ENCODE measurements around the gene MS4A2. TPM values are rescaled to one million over a fixed set of nuclear protein-coding genes. Genes with fewer than 3 reads are reported as not detected.
"Not testable (repeated sequence)": the region's sequence is repeated elsewhere in the genome, so short reads cannot be mapped to it uniquely, and the experiment has no call there.

MS4A2 gene
- total RNA-seq, result 0.16 TPM

DNA sequence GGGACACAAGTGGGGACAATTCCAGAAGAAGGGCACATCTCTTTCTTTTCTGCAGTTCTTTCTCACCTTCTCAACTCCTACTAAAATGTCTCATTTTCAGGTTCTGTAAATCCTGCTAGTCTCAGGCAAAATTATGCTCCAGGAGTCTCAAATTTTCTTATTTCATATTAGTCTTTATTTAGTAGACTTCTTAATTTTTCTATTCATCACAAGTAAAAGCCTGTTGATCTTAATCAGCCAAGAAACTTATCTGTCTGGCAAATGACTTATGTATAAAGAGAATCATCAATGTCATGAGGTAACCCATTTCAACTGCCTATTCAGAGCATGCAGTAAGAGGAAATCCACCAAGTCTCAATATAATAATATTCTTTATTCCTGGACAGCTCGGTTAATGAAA lies at the start of gene MS4A2:
MS4A2 (plus strand) TSS at position 301 of the 400 bp plus-strand sequence. CDS start 102 bp downstream, outside the sequence.
- no peak for DNase-seq

DNA sequence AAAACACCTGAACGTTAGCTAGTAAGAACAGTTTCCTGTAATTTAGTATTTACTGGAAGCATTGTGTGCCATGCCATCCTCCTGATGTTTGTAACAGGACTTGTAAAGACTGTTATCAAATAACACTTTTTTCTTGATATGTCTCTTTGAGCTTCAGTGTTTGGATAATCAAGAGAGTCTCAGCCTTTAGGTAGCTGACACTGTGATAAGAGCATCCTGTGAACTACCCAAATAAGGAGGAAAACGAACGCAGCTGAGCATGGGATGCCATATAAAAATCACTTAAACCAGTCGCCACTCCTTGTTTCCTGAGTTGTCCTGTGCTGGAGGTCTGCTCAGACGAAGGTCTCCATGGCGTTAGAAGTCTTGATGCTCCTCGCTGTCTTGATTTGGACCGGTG lies 48.4 kb upstream of the MS4A2 start, which contains the start of gene OOSP2:
OOSP2 (plus strand) TSS at position 301 of the 400 bp plus-strand sequence; CDS start at position 352, 51 bp downstream.
- no peak for DNase-seq

DNA sequence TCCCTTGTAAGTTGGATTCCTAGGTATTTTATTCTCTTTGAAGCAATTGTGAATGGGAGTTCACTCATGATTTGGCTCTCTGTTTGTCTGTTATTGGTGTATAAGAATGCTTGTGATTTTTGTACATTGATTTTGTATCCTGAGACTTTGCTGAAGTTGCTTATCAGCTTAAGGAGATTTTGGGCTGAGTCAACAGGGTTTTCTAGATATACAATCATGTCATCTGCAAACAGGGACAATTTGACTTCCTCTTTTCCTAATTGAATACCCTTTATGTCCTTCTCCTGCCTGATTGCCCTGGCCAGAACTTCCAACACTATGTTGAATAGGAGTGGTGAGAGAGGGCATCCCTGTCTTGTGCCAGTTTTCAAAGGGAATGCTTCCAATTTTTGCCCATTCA lies 38.0 kb upstream of the MS4A2 start:
- not testable (repeated sequence) for DNase-seq

DNA sequence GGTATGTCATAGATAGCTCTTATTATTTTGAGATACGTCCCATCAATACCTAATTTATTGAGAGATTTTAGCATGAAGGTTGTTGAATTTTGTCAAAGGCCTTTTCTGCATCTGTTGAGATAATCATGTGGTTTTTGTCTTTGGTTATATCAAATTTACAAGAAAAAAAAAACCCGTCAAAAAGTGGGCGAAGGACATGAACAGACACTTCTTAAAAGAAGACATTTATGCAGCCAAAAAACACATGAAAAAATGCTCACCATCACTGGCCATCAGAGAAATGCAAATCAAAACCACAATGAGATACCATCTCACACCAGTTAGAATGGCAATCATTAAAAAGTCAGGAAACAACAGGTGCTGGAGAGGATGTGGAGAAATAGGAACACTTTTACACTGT lies 37.6 kb upstream of the MS4A2 start:
- not testable (repeated sequence) for DNase-seq

DNA sequence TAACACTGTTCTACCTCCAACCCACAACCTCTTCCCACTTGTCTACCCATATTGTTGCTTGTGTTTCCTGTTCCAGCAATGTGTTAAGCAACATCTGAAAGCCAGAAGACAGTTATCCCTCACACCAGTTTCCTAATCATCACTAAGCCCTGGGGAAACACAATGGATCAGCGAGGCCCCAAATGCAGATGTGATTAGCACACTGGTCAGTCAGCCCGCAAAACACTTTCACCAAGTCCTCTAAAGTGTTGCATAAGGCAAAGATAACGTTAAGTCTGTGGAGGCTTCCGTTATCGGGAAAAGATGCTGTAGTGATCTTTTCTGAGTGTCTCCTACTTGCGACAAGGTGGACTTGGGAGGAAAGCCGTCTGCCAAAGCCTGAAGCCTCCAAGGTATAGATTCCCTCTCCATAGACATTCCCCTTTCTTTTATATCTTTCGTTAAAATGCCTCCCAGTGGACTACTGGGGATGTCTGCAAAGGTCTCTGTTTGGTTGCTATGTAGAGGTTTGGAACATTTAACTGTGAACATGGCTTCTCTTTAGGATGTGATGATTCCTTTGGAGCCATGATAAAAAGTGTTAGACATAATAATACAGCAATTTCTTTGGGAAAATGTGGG lies 32.0 kb upstream of the MS4A2 start, which contains the start of gene MS4A3:
MS4A3 (plus strand) TSS at position 317 of the 621 bp plus-strand sequence. CDS start 4,496 bp downstream, outside the sequence.
- no peak for DNase-seq

DNA sequence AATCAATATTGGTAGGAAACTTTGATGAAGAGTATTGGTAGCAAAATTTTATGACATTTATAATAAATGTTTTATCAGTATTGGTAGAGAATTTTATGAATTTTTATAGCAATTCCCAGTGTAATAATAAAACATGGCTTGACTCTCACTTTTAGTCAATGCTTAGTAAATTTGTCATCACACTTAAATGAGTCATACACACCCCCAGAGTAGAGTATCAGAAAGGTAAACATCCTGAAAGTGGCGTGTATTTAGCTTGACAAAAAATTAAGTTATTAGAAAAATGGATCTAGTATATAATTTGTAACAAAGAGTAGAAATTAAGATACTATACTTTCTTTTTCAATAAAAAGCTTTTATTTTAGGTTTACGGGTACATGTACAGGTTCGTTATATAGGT lies 29.4 kb upstream of the MS4A2 start:
- DNase-seq, result no peak

DNA sequence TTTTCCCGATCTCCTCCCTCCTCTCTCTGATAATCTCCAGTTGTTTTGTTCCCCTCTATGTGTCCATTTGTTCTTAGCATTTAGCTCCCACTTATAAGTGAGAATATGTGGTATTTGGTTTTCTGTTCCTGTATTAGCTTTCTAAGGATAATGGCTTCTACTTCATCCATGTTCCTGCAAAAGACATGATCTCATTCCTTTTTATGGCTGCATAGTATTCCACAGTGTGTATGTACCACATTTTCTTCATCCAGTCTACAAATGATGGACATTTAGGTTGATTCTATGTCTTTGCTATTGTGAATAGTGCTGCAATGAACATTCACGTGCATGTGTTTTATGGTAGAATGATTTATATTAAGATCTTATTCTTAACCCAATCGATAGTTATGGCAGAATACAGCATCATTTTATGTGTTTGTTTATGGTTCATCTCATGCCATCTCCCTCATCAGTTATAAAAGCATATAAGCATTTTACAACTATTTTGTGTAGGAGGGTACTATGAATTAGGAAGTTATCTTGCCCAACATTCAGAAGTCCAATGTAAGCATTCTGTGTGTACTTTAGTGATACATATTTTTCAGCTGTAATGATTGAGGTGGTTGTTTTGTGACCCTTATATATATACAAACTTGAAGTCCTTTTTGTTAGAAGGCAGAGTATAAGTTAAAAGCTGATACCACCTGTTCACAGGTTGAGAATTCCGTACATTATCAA lies 28.8 kb upstream of the MS4A2 start:
- DNase-seq, result no peak

DNA sequence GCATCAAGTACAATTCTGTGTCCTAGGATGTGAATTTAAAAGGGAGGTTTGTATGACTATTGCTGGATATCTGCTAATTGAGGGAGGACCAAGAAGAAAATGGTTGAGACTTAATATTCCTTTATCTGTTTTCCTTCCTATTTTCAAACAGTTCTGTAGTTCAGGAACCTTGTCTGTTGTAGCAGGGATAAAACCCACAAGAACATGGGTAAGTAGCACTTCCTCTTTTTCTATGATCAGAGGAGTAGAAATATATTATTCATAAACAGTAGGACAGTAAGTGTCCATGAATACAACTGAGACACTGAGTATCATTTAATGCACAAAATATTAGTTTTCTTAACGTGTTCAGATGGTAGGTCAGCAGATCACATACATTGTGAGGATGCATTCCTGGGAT lies 24.4 kb upstream of the MS4A2 start:
- DNase-seq, result no peak

DNA sequence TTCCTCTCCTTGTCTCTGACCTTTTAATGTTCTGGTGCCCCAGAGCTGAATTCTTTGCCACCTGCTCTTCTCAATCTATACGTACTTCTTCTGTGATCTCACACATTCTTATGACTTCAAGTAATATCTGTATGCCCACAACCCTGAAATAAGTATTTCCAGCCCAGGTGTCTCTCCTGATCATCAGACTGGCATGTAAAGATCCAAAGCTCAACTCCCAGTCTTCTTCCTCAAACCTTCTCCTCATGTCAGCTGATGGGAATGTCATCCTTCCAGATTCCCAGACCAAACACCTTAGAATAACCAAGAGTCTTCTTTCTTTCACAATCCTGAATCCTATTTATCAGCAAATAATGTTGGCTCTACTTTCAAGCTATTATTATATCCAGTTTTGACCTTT lies 22.7 kb upstream of the MS4A2 start:
- DNase-seq, result no peak

DNA sequence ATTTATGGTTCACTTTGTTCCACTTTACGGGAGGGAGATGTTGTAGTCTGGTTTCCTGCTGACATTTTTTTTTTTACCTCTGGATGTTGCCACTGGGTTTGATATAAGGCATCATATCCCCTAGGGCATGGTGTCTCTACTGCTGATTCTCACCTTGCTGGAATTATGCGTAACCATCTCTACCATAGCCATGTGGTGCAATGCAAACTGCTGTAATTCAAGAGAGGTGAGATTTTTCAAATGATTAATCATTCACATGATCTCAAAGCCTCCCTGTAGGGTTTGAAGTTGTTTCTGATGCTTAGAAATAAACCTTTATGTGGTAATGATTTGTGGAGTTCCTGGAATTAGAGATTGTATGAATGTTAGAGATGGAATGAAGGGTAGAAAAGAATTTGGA lies 19.0 kb upstream of the MS4A2 start:
- no peak for DNase-seq

DNA sequence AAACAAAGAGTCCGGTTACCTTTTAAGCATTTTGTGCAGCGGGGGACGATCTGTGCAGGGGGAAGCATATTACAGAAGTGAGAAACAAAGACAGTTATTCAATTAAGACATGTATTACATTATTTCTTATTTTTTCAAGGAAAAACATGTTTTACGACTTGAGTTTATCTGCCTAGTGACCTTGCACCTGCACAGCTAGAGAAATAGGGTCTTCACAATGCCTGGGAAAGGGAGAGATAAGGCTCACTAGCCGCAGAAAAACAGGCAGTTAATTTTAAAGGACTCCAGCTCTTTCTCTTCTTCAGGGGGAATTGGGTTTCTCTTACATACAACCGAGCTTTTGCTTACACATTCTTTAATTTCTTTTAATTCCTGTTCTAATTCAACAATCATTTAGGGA lies 16.8 kb upstream of the MS4A2 start:
- DNase-seq, result not testable (repeated sequence)

DNA sequence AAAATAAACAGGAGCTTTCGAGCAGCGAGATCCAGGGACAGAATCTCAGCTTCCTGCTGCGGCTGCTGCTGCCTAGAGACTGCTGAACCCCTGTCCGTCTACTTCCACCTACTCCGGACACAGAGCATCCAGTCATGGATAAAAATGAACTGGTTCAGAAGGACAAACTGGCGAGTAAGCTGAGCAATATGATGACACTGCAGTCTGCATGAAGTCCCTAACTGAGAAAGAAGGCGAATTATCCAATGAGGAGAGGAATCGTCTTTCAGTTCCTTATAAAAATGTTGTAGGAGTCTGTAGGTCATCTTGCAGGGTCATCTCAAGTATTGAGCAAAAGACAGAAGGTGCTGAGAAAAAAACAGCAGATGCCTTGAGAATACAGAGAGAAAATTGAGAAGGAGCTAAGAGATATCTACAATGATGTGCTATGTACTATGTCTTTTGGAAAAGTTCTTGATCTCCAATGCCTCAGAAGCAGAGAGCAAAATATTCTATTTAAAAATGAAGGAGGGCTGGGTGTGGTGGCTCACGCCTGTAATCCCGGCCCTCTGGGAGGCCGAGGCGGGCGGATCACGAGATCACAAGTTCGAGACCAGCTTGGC lies 11.1 kb upstream of the MS4A2 start:
- DNase-seq, result no peak

DNA sequence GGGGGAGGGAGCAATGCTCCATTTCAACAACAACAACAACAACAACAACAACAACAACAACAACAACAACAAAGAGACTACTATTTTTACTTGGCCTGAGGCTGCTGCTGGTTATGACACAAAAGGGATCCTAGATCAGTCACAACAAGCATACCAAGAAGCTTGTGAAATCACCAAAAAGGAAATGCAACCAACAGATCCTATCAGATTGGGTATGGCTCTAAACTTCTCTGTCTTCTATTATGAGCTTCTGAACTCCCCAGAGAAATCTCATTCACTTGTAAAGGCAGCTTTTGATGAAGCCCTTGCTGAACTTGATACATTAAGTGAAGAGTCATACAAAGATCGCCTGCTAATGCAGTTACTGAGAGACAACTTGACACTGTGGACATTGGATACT lies 10.5 kb upstream of the MS4A2 start:
- no peak for DNase-seq

DNA sequence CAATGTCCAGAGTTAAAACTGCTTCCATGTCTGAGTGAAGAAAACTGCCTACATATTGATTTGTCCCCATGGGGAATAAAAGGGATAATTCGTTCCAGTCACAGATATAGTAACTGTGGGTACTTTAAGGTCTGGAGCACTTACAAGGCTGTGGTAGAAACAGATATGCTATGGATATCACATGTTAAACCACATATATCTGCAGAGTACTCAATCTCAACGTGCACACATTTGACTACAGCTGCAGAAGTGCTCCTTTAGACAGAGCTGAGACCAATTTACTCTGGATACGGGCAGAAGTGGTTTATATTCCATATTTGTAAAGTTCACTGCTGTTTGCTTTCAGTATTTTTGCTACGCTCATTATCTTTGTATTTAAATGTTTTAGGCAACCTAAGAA lies 9.7 kb upstream of the MS4A2 start:
- no peak for DNase-seq

DNA sequence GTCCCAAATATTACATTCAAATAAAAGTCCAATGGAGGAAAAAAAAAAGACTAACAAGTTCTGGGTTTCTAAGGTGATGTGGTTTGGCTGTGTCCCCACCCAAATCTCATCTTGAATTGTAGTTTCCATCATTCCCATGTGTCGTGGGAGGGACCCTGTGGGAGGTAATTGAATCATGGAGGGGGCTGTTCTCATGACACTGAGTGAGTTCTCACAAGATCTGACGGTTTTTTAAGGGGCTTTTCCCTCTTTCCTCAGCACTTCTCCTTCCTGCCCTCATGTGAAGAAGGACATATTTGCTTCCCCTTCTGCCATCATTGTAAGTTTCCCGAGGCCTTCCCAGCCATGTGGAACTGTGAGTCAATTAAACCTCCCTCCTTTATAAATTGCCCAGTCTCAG lies 7.9 kb upstream of the MS4A2 start:
- no peak for DNase-seq

DNA sequence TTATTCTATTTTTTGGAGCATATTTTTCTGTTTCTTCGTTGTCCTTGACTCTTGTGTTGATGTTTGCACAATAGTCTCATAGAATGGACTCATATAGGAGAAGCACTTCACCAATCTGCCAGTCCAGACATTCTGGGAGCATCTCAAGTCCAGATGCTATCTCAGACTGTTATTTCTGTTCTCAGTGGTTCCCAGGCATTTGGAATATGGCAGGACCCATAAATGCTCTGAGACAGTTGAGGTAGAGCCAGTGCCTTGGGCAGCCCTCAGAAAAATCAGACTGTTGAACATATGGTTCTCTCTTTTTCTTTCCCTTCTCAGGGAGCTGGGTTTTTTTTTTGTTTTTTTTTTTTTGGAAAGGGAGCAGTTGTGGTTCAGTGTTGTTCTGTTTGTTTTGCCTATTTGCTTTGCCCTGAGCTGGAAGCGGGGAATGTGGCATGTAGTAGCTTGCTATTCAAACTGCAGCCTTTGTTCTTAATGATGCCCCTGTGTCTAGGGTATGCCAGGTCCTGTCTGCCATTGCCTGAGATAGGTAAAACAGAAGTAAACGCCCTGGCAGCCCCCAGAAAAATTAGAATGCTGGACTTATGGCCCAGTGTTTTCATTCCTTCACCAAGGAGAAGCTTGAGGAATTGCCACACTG lies 3.7 kb upstream of the MS4A2 start:
- no peak for DNase-seq

DNA sequence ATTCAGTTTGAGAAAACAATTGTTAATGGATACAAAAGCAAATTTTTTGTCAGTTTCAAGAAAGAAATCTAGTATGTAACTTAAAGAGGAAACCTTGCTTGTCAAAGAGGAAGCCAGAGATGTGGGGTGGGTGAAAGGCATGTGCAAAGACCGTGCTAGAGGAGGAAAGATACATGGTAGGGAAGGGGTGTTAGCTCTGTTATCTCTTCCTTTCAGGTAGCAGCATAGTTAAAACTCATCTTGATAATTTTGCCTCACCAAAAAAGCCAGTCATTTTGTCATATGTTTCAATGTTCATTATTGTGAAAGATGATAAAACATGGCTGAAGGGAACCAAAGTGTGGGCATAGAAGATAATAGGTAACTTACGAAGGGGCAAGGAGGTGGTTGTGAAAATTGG lies 2.6 kb upstream of the MS4A2 start:
- no peak for DNase-seq

DNA sequence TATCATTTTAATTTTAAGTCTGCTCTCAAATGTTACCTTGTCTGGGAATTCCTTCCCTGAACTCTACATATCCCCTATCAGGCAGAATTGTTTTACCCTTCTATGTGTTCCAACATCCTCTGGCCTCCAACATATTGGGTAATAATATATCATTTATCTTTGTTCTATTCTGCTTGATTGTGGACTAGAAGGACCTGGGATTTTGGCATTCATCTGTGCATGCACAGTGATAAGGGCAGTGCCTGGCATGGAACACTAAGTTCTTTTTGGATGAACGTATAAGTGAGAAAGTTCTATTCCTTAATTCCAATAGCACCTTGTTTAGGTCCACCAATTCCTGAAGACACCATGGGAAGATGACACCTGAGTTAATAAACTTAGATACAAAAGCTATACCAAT lies 1.2 kb upstream of the MS4A2 start:
- DNase-seq, result no peak

DNA sequence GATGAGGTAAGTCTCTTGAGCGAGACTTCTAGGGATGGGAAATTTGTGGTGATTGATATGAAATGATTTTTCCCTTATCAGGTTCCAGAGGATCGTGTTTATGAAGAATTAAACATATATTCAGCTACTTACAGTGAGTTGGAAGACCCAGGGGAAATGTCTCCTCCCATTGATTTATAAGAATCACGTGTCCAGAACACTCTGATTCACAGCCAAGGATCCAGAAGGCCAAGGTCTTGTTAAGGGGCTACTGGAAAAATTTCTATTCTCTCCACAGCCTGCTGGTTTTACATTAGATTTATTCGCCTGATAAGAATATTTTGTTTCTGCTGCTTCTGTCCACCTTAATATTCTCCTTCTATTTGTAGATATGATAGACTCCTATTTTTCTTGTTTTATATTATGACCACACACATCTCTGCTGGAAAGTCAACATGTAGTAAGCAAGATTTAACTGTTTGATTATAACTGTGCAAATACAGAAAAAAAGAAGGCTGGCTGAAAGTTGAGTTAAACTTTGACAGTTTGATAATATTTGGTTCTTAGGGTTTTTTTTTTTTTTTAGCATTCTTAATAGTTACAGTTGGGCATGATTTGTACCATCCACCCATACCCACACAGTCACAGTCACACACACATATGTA lies 7.1 kb downstream of the MS4A2 start:
- DNase-seq, result no peak

DNA sequence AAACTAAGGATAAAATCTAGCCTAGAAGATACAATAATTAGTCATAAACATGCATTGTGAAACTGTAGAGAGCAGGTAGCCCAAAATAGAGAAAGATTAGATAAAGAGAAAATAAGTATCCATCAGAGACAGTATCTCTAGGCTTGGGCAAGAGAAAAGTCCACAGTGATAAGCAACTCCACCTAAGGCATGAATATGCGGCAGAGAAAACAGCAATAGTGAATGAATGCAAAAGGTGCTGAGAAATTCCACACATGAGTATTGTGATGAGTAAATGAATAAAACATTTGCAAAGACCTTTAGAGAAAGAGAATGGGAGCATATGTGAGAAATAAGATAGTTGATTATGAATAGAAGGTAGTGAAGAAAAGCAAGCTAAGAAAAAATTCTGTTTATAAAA lies 8.7 kb downstream of the MS4A2 start:
- no peak for DNase-seq

DNA sequence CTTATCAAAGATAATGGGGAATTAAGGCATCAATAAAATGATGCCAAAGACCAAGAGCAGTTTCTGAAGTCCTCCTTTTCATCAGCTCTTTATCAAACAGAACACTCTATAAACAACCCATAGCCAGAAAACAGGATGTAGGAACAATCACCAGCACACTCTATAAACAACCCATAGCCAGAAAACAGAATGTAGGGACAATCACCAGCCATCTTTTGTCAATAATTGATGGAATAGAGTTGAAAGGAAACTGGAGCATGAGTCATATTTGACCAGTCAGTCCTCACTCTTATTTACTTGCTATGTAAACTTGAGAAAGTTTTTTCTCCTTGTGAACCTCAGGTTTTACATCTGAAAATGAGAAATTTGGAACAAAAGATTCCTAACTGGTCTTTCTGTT lies 10.0 kb downstream of the MS4A2 start:
- no peak for DNase-seq

DNA sequence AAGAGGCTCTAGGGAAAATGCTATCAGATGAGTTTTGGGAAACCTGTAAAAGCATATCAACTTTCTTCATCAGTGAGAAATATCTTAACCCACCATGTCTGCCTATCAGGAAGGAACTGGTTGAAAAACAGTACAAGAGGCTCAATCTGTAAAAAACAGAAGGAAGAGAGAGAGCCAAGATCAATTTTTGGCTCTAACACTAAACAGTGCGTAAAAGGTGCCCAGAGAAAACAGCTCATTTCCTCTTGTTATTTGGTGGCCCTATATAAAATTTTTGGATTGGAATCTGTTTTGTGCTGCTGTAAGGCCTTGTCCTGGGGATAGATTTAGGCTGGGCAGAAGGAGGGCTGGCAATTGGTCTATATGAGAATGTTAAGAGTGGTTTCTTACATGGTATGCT lies 12.1 kb downstream of the MS4A2 start:
- DNase-seq, result no peak

DNA sequence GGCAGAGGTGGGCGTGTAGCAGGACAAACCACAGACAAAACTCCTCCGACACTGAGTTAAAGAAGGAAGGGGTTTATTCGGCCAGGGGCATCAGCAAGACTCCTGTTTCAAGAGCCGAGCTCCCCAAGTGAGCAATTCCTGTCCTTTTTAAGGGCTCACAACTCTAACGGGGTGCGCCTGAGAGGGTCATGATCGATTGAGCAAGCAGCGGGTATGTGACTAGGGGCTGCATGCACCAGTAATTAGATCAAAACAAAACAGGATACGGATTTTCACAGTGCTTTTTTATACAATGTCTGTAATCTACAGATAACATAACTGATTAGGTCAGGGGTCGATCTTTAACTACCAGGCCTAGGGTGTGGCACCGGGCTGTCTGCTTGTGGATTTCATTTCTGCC lies 12.9 kb downstream of the MS4A2 start:
- DNase-seq, result not testable (repeated sequence)

Data from occipital lobe (tissue), 2 donors.